ENCODE data around the gene FXR1. TPM values are rescaled to one million over a fixed set of nuclear protein-coding genes. Genes with fewer than 3 reads are reported as not detected.

FXR1 gene
- total RNA-seq, 4 donors from 2014 or later = 39.6 to 99.2 (median 73.8) TPM

GRCh38 chr3:180922242-180922641 is 9.8 kb downstream of the FXR1 start:
- no peaks in the 10 kb centered on the region for H3K27me3 ChIP-seq
- no peak for TF ChIP-seq POLR2A (IDR thresholded peaks at IDR 0.05)
- no peak for TF ChIP-seq CTCF (IDR thresholded peaks at IDR 0.05)
- peaks cover 0 to 76% (median 10%) of the 10 kb centered on the region in 3 donors for H3K4me1 ChIP-seq
- intact Hi-C loops (cut with DNase I) = no loop called here
- no peak overlapping the region for H3K4me3 ChIP-seq
- DNase-seq = no peak
- peaks cover 0 to 5% (median 0%) of the 10 kb centered on the region in 3 donors for H3K36me3 ChIP-seq
- H3K9me3 ChIP-seq = no peaks in the 10 kb centered on the region
- no peak overlapping the region for H3K27ac ChIP-seq

GRCh38 chr3:180923561-180923960 is 11.1 kb downstream of the FXR1 start:
- Histone ChIP-seq H3K4me3 (no peak overlapping the region), H3K36me3 (no peaks in the 10 kb centered on the region), H3K27me3 (no peaks in the 10 kb centered on the region), H3K9me3 (no peaks in the 10 kb centered on the region), H3K4me1 (peaks cover 0 to 63% (median 10%) of the 10 kb centered on the region in 3 donors), H3K27ac (no peak overlapping the region)
- 93 to 98% methylated on average over 4 of the region's 4 CpGs for WGBS, 2 donors
- TF ChIP-seq POLR2A (IDR thresholded peaks at IDR 0.05) (no peak), CTCF (IDR thresholded peaks at IDR 0.05) (no peak)
- intact Hi-C loops (cut with DNase I) = no loop called here
- no peak for DNase-seq

- Histone ChIP-seq H3K4me1 (peaks cover 0 to 41% (median 8%) of the 10 kb centered on the region in 3 donors), H3K27me3 (no peaks in the 10 kb centered on the region), H3K27ac (no peak overlapping the region), H3K4me3 (no peak overlapping the region), H3K36me3 (peaks cover 0 to 8% (median 0%) of the 10 kb centered on the region in 3 donors), H3K9me3 (no peaks in the 10 kb centered on the region)
- no peak for DNase-seq
- intact Hi-C loops (cut with DNase I) = no loop called here
- 75 to 78% methylated on average over 2 of the region's 2 CpGs for WGBS, 2 donors
- TF ChIP-seq POLR2A (IDR thresholded peaks at IDR 0.05) (no peak), CTCF (IDR thresholded peaks at IDR 0.05) (no peak)
These were observed 14.1 kb downstream of the FXR1 start for GRCh38 chr3:180926526-180926925.

- no peaks in the 10 kb centered on the region for H3K27me3 ChIP-seq
- H3K36me3 ChIP-seq = peaks cover 0 to 8% (median 0%) of the 10 kb centered on the region in 3 donors
- no peak for DNase-seq
- no peak overlapping the region for H3K4me3 ChIP-seq
- intact Hi-C loops (cut with DNase I) = no loop called here
- no peak overlapping the region for H3K27ac ChIP-seq
- H3K9me3 ChIP-seq = no peaks in the 10 kb centered on the region
- H3K4me1 ChIP-seq = peaks cover 0 to 41% (median 8%) of the 10 kb centered on the region in 3 donors
- TF ChIP-seq CTCF (IDR thresholded peaks at IDR 0.05) (no peak), POLR2A (IDR thresholded peaks at IDR 0.05) (no peak)
- 81 to 89% methylated on average over 5 of the region's 5 CpGs for WGBS, 2 donors
These were observed 16.9 kb downstream of the FXR1 start for GRCh38 chr3:180929376-180929775.

GRCh38 chr3:180930526-180930925 is 18.1 kb downstream of the FXR1 start:
- Histone ChIP-seq H3K27ac (no peak overlapping the region), H3K9me3 (no peaks in the 10 kb centered on the region), H3K27me3 (no peaks in the 10 kb centered on the region), H3K36me3 (peaks cover 0 to 14% (median under 1%) of the 10 kb centered on the region in 3 donors), H3K4me3 (no peak overlapping the region), H3K4me1 (peaks cover 0 to 42% (median 5%) of the 10 kb centered on the region in 3 donors)
- intact Hi-C loops (cut with DNase I) = no loop called here
- WGBS, 2 donors = 86 to 91% methylated on average over 4 of the region's 4 CpGs
- TF ChIP-seq CTCF (IDR thresholded peaks at IDR 0.05) (no peak), POLR2A (IDR thresholded peaks at IDR 0.05) (no peak)
- no peak for DNase-seq

All from esophagus squamous epithelium (tissue), 5 donors.